ENCODE data around the gene LRRC53.
A peak's percentile ranks its signal among the peaks of the same experiment; 100 is the strongest.

Gene LRRC53

DNA sequence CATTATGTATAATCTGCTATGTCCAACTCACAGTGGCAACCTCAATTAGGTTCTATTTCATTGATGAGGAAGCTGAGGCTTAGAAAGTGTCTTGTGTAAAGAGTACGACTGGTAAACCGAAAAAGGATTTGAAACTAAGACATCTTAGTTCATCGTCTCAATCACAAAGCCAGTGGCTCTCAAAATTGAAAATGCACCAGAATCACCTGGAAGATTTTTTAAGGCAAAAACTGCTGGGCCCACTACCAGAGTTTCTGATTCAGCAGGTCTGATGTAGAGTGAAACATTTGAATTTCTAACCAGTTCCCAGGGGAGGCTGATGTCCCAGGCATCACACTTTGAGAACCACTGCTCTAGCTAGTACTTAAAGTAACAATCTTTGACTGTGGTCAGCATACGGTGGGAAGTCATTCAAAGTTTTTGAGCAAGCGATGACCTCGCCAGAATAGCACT is 5.2 kb upstream of the LRRC53 start:
- Mint-ChIP-seq H3K27me3 (ENCODE audit: low read depth, poor library complexity) (peaks cover 4% of the 10 kb centered on the region), H3K4me1 (peaks cover 19% of the 10 kb centered on the region), H3K27ac (no peak overlapping the region), H3K9me3 (peaks cover 3% of the 10 kb centered on the region), H3K4me3 (no peak overlapping the region), H3K36me3 (ENCODE audit: low read depth) (no peaks in the 10 kb centered on the region)
- TF ChIP-seq, protein P1, sequence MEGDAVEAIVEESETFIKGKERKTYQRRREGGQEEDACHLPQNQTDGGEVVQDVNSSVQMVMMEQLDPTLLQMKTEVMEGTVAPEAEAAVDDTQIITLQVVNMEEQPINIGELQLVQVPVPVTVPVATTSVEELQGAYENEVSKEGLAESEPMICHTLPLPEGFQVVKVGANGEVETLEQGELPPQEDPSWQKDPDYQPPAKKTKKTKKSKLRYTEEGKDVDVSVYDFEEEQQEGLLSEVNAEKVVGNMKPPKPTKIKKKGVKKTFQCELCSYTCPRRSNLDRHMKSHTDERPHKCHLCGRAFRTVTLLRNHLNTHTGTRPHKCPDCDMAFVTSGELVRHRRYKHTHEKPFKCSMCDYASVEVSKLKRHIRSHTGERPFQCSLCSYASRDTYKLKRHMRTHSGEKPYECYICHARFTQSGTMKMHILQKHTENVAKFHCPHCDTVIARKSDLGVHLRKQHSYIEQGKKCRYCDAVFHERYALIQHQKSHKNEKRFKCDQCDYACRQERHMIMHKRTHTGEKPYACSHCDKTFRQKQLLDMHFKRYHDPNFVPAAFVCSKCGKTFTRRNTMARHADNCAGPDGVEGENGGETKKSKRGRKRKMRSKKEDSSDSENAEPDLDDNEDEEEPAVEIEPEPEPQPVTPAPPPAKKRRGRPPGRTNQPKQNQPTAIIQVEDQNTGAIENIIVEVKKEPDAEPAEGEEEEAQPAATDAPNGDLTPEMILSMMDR (IDR thresholded peaks at IDR 0.05), result no peak
- DNase-seq, result no peak

DNA sequence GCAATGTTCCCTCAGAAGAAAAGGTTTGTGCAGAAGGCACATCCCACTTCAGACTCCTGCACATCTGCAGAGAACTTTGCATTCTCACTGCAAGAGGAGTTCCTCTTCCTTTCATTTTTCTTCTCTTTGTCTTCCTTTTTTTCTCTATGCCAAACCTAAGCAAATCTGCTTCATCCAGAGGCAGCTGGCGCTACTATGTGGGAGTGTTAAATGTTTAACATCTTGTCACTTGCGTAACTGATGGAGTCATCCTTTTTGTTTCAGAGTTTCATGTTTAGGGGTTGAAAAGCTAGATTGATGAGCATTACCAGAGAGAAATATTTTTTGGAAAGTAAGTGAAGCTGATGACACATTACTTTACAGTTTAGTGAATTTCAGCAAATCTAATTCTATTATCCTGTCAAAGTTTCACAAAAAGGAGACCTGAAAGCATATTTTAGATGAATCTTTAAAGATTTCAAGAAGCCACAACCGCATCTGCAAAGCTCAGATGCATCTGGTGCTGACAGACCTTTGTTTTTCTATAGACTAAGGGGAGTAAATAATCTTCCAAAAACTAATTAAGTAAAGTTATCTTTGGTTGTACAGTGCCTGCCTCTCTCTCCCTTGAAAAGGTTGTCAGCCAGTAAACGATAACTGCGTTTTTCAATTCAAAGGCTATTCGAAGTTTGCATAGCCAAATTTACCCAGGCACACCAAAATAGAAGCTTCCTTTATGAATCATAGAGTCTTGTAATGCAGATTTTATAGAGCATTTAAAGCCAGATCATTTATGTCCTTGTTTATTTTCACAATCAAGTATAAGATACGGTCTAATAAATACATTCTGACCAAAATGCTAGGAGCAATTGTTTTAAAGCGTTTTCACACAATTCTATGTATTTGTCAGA is 1.2 kb upstream of the LRRC53 start:
- H3K27ac Mint-ChIP-seq, result peak overlapping the region; percentile 0
- TF ChIP-seq, protein P1 (IDR thresholded peaks at IDR 0.05), result no peak
- H3K36me3 Mint-ChIP-seq (ENCODE audit: low read depth), result no peaks in the 10 kb centered on the region

DNA sequence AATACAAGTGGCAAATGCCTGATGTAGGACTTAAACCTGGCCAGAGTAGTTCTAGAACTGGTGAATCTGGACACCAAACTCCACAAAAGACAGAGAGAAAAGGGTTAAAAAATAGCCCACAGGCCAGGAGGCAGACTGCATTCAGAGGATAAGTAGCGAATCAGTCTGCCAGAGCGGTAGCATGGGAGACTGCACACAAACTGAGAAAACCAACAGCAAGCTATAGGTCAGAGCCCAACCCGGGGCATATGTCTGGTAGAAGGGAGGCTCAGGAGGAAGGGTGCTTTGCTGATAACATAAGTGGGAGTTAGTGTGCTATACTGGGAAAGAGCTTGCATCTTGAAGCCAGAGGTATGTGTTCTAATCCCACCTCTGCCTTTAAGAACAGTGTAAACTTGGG is 4.0 kb downstream of the LRRC53 start:
- TF ChIP-seq, protein P1 (IDR thresholded peaks at IDR 0.05), result no peak
- Mint-ChIP-seq H3K27ac (no peak overlapping the region), H3K4me1 (peaks cover 25% of the 10 kb centered on the region), H3K27me3 (ENCODE audit: low read depth, poor library complexity) (no peaks in the 10 kb centered on the region), H3K9me3 (no peaks in the 10 kb centered on the region), H3K36me3 (ENCODE audit: low read depth) (no peaks in the 10 kb centered on the region), H3K4me3 (no peak overlapping the region)
- DNase-seq, result no peak

More for the DNA sequence above, 1.2 kb upstream of the LRRC53 start:
- Mint-ChIP-seq H3K9me3 (no peaks in the 10 kb centered on the region), H3K4me1 (peaks cover 10% of the 10 kb centered on the region), H3K4me3 (no peak overlapping the region), H3K27me3 (ENCODE audit: low read depth, poor library complexity) (no peaks in the 10 kb centered on the region)
- DNase-seq, result no peak

DNA sequence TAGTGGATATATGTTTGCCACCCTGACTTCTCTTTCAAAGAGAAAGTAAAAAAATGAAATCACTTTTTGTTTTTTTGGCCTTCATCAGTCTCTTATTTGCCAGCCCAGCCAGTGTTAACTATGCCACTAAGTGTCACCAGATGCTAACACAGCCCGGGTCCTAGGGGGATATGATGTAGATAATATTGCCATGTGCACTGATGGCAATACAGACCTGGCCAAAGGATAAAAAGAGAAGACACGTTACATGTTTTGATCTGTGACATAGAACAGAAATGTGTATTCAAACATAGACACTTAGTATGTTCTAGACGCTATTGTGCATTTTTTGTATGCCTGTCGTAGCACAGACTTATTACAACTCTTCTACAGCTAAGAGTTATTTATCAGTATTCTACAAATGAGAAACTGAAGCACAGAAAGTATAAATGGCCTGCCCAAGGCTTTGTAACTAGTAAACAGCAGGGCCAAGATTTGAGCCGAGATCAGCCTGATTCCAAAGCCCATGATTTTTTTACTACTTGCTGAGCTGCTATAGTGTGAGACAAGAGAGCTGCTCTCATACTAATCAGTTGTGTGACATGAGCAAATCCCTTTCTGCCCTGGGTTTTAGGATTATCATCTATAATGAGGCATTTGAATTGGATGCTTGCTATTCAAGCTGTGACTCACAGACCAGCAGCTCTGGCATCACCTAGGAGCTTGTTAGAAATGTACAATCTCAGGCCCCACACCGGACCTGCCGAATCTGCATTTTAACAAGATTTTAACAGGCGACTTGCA is 6.3 kb downstream of the LRRC53 start:
- Mint-ChIP-seq H3K36me3 (ENCODE audit: low read depth) (no peaks in the 10 kb centered on the region), H3K9me3 (no peaks in the 10 kb centered on the region), H3K27me3 (ENCODE audit: low read depth, poor library complexity) (no peaks in the 10 kb centered on the region), H3K4me1 (peaks cover 21% of the 10 kb centered on the region), H3K4me3 (no peak overlapping the region), H3K27ac (no peak overlapping the region)
- no peak for DNase-seq
- TF ChIP-seq, protein P1 (IDR thresholded peaks at IDR 0.05), result no peak

DNA sequence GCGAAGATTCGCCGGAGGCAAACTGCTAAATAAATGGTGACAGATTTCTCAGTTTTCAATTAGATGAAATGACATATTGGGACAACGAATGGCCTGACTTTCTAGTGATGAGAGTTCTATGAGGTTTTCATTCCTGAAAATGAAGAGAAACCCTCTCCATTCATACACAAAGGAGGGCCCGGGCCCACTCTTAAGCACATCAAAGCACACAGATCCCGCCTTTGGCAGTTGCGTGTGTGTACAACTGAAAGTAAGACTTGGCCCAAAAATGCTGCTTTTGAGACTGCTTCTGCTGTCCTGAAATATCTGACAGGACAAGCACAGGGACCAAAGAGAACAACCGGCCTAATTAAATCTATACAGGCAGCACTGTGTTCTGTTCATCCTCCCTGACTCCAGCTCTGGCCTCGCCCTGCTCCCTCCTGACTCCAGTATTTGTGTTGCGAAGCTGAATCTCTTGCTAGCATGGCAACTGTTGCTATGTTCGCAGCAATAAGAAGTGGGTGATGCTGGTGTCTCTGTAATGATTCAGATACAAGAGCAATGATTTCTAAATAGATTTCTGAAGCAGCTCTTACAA is 7.4 kb downstream of the LRRC53 start:
- Mint-ChIP-seq H3K4me1 (peaks cover 21% of the 10 kb centered on the region), H3K4me3 (no peak overlapping the region), H3K27me3 (ENCODE audit: low read depth, poor library complexity) (no peaks in the 10 kb centered on the region), H3K36me3 (ENCODE audit: low read depth) (no peaks in the 10 kb centered on the region), H3K27ac (no peak overlapping the region), H3K9me3 (no peaks in the 10 kb centered on the region)
- DNase-seq, result peak; percentile 9
- TF ChIP-seq, protein P1 (IDR thresholded peaks at IDR 0.05), result no peak

All from nephron progenitor cell (in vitro differentiated cells).